Adrenal gland (tissue), 5 donors: Measurements from ENCODE around the gene CACNA1A.

Experiments
- CTCF ChIP-seq, 6 experiments: fragments of 450-650 bp in 4 of 6; fragments of 200-600 bp in 2 of 6; sonication (generic) in 1 of 6; IDR thresholded peaks; 1 replicate in 5 of 6; 2 replicates in 1 of 6; pipeline versions ENCODE4 v1.5.1 to v1.8.0; 2016 to 2021; ENCODE audit warnings: antibody characterized with exemption in 6 of 6, mild to moderate bottlenecking in 2 of 6, moderate library complexity in 1 of 6
- POLR2A ChIP-seq, 2 donors: fragments of 450-650 bp; IDR thresholded peaks; one replicate each; pipeline ENCODE4 v1.6.1; 2017; ENCODE audit warnings: antibody characterized with exemption in 2 of 2, mild to moderate bottlenecking in 2 of 2, moderate library complexity in 1 of 2
- donor health status: DM: no; HTN: no; CAD: no.

DNA sequence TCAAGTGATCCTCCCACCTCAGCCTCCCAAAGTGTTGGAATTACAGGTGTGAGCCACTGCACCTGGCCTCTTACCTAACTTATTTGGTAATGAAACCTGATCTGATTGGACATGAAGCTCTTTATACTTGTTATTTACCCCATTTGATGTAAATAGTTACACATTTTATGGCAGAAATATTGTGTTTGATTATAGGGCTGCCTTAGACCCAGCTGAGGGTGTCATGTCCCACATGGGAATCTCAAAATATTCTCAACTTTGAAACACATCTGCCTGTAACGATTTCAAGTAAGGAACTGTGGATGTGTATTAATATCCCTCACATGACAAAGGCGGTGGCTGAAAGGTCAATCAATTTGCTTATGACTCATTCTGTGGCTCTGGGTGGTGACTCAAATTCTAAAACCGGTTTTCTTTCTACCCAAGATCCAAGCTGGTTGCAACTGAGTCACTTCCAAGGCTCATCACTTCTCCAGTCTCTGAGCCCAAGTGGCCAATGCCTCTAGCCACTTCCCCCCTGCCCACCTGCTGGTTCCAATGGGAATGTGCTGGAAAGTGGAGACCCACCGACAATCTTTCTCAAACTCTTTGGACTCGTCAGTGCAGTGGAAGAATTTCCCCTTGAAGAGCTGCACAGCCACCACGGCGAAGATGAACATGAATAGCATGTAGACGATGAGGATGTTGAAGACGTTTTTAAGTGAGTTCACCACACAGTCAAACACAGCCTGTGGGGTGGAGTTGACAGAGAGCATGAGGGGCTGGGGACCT is 245.2 kb downstream of the CACNA1A start:
- TF ChIP-seq POLR2A (IDR thresholded peaks at IDR 0.05), result no peak
- peak in 1 of 6 experiments; percentile 7 for TF ChIP-seq CTCF (IDR thresholded peaks at IDR 0.05)
